Sigmoid colon (tissue), 4 donors: Measurements from ENCODE around the gene SIPA1L3.

ENCODE experiments used
- EP300 ChIP-seq, 4 donors: sonication (generic); formaldehyde crosslinking; IDR thresholded peaks; one replicate each; pipeline ENCODE4 v1.6.1; 2017; ENCODE audit warnings: antibody characterized with exemption in 4 of 4
- POLR2A ChIP-seq, 2 donors: fragments of 450-650 bp; IDR thresholded peaks; one replicate each; pipeline ENCODE4 v1.6.1; 2016; ENCODE audit warnings: antibody characterized with exemption in 2 of 2, mild to moderate bottlenecking in 2 of 2, moderate library complexity in 2 of 2
- TF ChIP-seq, protein P1 (sequence below), 4 experiments: fragments of 450-650 bp in 3 of 4; fragments of 200-600 bp in 1 of 4; IDR thresholded peaks; one replicate each; pipeline ENCODE4 v1.5.1; 2016 to 2019; ENCODE audit warnings: antibody characterized with exemption in 4 of 4, mild to moderate bottlenecking in 3 of 4, moderate library complexity in 2 of 4

DNA sequence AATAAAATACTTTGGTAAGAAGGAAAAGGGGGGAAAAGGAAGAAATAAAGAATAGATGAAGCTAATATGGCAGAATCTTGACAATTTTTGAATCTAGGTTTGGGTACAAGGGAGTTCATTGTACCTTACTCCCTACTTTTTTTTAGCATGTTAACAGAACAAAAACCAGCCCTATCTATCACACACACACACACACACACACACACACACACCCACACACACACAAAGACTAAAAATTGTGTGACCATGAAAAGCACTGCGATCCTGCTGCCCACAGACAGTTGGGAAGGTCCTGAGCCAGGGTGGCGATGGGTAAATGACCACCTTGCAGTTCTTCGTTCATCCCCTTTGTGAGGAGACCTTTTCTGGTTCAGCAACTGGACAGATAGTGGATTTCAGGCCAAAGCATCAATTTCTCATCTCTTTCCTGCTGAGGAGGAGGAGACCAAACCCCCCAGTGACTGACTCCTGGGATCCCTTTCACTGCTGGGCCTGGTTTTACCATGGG is 91.8 kb downstream of the SIPA1L3 start:
- TF ChIP-seq, protein P1, sequence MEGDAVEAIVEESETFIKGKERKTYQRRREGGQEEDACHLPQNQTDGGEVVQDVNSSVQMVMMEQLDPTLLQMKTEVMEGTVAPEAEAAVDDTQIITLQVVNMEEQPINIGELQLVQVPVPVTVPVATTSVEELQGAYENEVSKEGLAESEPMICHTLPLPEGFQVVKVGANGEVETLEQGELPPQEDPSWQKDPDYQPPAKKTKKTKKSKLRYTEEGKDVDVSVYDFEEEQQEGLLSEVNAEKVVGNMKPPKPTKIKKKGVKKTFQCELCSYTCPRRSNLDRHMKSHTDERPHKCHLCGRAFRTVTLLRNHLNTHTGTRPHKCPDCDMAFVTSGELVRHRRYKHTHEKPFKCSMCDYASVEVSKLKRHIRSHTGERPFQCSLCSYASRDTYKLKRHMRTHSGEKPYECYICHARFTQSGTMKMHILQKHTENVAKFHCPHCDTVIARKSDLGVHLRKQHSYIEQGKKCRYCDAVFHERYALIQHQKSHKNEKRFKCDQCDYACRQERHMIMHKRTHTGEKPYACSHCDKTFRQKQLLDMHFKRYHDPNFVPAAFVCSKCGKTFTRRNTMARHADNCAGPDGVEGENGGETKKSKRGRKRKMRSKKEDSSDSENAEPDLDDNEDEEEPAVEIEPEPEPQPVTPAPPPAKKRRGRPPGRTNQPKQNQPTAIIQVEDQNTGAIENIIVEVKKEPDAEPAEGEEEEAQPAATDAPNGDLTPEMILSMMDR (IDR thresholded peaks at IDR 0.05), result no peak
- TF ChIP-seq POLR2A (IDR thresholded peaks at IDR 0.05) (no peak), EP300 (IDR thresholded peaks at IDR 0.05) (no peak)
